Endothelial cell (in vitro differentiated cells): ENCODE results near the gene MBNL1. TPM values are rescaled to one million over a fixed set of nuclear protein-coding genes. Genes with fewer than 3 reads are reported as not detected.
A peak's percentile ranks its signal among the peaks of the same experiment; 100 is the strongest.

Experiments used
- DNase-seq: peaks from one replicate; pipeline ENCODE4 v3.0.0; 2021; ENCODE audit warnings: low spot score
- H3K27ac Mint-ChIP-seq: one replicate; pipeline ENCODE4 v1.8.0; 2021; ENCODE audit warnings: mixed read lengths, inconsistent platforms; ENCODE audit not compliant: unreplicated experiment
- H3K27me3 Mint-ChIP-seq: one replicate; pipeline ENCODE4 v1.8.0; 2021; ENCODE audit warnings: mild to moderate bottlenecking, moderate library complexity, mixed read lengths, inconsistent platforms; ENCODE audit not compliant: unreplicated experiment
- H3K36me3 Mint-ChIP-seq: one replicate; pipeline ENCODE4 v1.8.0; 2021; ENCODE audit warnings: mild to moderate bottlenecking, low read depth, mixed read lengths, inconsistent platforms; ENCODE audit not compliant: unreplicated experiment
- H3K4me1 Mint-ChIP-seq: one replicate; pipeline ENCODE4 v1.8.0; 2021; ENCODE audit warnings: mild to moderate bottlenecking, mixed read lengths, inconsistent platforms; ENCODE audit not compliant: unreplicated experiment
- H3K4me3 Mint-ChIP-seq: one replicate; pipeline ENCODE4 v1.8.0; 2021; ENCODE audit warnings: mild to moderate bottlenecking, mixed read lengths, inconsistent platforms; ENCODE audit not compliant: unreplicated experiment
- H3K9me3 Mint-ChIP-seq: one replicate; pipeline ENCODE4 v1.8.0; 2021; ENCODE audit warnings: mixed read lengths, inconsistent platforms; ENCODE audit not compliant: unreplicated experiment
- total RNA-seq: library from RNA; stranded (reverse); fragmentation: NEBNext Ultra II Directional; extraction: Animal tissue kit (Norgen Biotek cat#: 25700); gene quantifications from one replicate; pipeline ENCODE4 v1.2.1, GENCODE V29; 2021; ENCODE audit not compliant: unreplicated experiment
- TF ChIP-seq, protein P1 (sequence below): fragments of 200-600 bp; sonication (generic); IDR thresholded peaks from one replicate; pipeline ENCODE4 v1.5.0; 2021; ENCODE audit warnings: antibody characterized with exemption; ENCODE audit not compliant: unreplicated experiment

Gene MBNL1
- total RNA-seq, 1 donor from 2014 or later, result 54.1 TPM

DNA sequence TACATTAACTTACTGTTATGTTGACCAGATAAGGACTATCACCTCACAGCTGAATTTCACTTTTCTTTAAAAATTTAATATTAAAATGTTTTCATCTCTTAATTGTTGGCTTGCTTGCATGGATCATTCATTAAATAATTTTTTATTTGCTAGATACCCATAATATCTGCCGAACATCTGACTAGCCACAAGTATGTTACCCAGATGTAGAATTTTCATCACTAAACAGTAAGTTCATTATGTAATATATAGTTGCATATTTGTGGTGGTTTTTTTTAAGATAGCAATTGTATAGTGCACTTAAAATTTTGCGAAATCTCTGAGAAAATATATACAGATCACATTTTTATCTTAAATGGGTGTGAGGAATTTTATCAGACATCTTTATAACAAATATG, 190.4 kb downstream of the MBNL1 start:
- no peak for DNase-seq
- Mint-ChIP-seq H3K4me3 (no peak overlapping the region), H3K27ac (no peak overlapping the region), H3K27me3 (peaks cover 1% of the 10 kb centered on the region), H3K9me3 (no peaks in the 10 kb centered on the region), H3K4me1 (no peaks in the 10 kb centered on the region), H3K36me3 (peaks cover 6% of the 10 kb centered on the region)
- TF ChIP-seq, protein P1, sequence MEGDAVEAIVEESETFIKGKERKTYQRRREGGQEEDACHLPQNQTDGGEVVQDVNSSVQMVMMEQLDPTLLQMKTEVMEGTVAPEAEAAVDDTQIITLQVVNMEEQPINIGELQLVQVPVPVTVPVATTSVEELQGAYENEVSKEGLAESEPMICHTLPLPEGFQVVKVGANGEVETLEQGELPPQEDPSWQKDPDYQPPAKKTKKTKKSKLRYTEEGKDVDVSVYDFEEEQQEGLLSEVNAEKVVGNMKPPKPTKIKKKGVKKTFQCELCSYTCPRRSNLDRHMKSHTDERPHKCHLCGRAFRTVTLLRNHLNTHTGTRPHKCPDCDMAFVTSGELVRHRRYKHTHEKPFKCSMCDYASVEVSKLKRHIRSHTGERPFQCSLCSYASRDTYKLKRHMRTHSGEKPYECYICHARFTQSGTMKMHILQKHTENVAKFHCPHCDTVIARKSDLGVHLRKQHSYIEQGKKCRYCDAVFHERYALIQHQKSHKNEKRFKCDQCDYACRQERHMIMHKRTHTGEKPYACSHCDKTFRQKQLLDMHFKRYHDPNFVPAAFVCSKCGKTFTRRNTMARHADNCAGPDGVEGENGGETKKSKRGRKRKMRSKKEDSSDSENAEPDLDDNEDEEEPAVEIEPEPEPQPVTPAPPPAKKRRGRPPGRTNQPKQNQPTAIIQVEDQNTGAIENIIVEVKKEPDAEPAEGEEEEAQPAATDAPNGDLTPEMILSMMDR, result no peak

DNA sequence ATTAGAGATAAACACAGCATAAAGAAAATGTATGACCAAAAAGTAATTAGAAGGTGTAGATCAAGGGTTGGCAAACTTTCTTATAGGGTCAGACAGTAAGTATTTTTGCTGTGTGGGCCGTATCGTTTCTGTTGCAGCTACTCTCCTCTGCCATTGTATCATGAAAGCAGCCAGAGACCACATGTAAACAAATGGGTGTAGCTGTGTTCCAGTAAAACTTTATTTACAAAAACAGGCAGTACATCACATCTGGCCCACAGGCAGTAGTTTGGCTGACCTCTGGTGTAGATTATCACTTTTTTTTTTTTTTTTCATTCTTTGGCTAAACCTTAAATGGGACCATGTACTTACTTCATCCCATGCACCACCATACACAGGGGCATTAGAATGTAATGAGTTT, 190.8 kb downstream of the MBNL1 start:
- Mint-ChIP-seq H3K4me1 (no peaks in the 10 kb centered on the region), H3K27me3 (peaks cover 1% of the 10 kb centered on the region), H3K4me3 (no peak overlapping the region), H3K36me3 (peaks cover 6% of the 10 kb centered on the region), H3K9me3 (no peaks in the 10 kb centered on the region), H3K27ac (no peak overlapping the region)
- TF ChIP-seq, protein P1, result no peak
- no peak for DNase-seq

DNA sequence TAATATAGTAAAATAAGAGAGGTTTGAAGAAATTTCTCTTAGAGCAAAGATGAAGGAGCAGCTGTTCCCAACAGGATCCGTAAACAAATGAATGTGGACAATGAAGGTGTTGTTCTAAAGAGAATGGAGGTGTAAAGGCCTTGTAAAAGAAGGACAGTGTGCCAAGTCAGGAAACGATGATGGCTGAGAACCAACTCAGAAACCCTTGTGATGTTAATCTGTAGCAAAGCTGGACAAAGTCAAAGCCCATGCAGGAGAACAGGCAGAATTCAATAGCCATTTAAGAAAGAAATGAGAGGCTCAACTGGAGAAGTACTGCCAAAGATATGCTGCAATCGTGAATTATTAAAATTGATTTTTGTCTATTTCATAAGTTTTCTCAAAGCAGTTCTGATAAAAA, 192.2 kb downstream of the MBNL1 start:
- Mint-ChIP-seq H3K27ac (no peak overlapping the region), H3K9me3 (no peaks in the 10 kb centered on the region), H3K4me3 (no peak overlapping the region), H3K4me1 (no peaks in the 10 kb centered on the region), H3K27me3 (peaks cover 1% of the 10 kb centered on the region), H3K36me3 (peaks cover 6% of the 10 kb centered on the region)
- no peak for DNase-seq
- TF ChIP-seq, protein P1, result no peak

DNA sequence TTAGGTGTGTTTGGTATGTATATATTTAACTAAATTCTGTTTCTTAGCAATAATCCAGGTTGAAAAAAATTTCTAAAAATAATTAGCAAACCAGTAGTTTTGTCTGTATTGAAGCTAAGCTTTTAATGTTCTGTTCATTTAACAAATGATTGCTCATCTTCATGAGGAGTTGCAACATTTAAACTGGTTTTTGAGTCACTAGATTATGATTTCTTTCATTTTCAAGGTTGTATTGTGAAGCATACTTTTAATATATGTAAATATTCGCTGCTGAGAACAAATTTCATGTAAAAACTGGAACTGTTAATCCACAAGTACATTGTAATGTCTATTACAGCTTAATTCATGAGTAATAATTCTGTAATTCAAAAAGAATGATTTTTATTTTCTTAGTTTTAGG, 192.7 kb downstream of the MBNL1 start:
- Mint-ChIP-seq H3K9me3 (no peaks in the 10 kb centered on the region), H3K4me1 (no peaks in the 10 kb centered on the region), H3K27me3 (peaks cover 1% of the 10 kb centered on the region), H3K27ac (no peak overlapping the region), H3K4me3 (no peak overlapping the region), H3K36me3 (peaks cover 6% of the 10 kb centered on the region)
- TF ChIP-seq, protein P1, result no peak
- DNase-seq, result no peak

DNA sequence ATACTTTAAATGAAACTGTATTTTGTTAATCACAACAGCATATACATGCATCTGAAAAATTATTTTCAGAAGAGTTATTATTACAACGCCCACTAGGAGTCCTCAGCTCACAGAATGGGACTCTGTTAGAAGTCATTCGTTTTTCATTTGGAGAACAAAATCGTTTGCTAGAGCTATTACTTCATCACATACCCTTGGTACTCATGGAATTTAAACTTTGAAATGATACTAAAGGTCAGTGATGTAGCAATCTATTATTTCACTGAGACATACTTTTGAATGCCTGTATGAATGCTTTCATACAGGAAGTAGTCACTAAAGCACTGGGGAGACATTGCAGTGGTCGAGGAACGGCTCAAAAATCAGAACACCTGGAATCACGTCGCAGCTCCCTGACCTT, 198.1 kb downstream of the MBNL1 start:
- TF ChIP-seq, protein P1, result peak; percentile 70
- H3K9me3 Mint-ChIP-seq, result no peaks in the 10 kb centered on the region
- peaks cover 3% of the 10 kb centered on the region for H3K36me3 Mint-ChIP-seq
- H3K27me3 Mint-ChIP-seq, result no peaks in the 10 kb centered on the region
- DNase-seq, result no peak
- H3K27ac Mint-ChIP-seq, result no peak overlapping the region
- no peaks in the 10 kb centered on the region for H3K4me1 Mint-ChIP-seq
- no peak overlapping the region for H3K4me3 Mint-ChIP-seq
